Neutrophil (primary cell): ENCODE results near the gene MAP2K7.

Source experiments
- H3K27ac ChIP-seq: fragments of 200-600 bp; sonication (generic); 2 replicates; pipeline ENCODE4 v1.5.1; 2016; ENCODE audit warnings: mild to moderate bottlenecking, moderate library complexity
- H3K27me3 ChIP-seq: fragments of 200-600 bp; sonication (generic); 2 replicates; pipeline ENCODE4 v1.6.0; 2016; ENCODE audit warnings: mild to moderate bottlenecking
- H3K36me3 ChIP-seq: fragments of 200-600 bp; sonication (generic); 2 replicates; pipeline ENCODE4 v1.5.1; 2017
- H3K4me1 ChIP-seq, 2 experiments: fragments of 200-600 bp in 1 of 2; sonication (generic) in 1 of 2; 1 replicate in 1 of 2; 2 replicates in 1 of 2; pipeline versions ENCODE4 v1.5.1 to v1.6.1; 2013 to 2016; ENCODE audit warnings: low read depth in 1 of 2, low read length in 1 of 2, mild to moderate bottlenecking in 1 of 2, moderate library complexity in 1 of 2; ENCODE audit not compliant: control insufficient read depth in 1 of 2, insufficient read depth in 1 of 2
- H3K4me3 ChIP-seq, 2 experiments: fragments of 200-600 bp in 1 of 2; sonication (generic) in 1 of 2; 1 replicate in 1 of 2; 2 replicates in 1 of 2; pipeline ENCODE4 v1.5.1; 2013 to 2016; ENCODE audit warnings: low read depth in 1 of 2, low read length in 1 of 2, mild to moderate bottlenecking in 1 of 2, moderate library complexity in 1 of 2
- H3K9me3 ChIP-seq: fragments of 200-600 bp; sonication (generic); 2 replicates; pipeline ENCODE4 v1.5.1; 2016
- TF ChIP-seq, protein P1 (sequence below): fragments of 200-600 bp; sonication (generic); IDR thresholded peaks from 2 replicates; pipeline ENCODE4 v1.5.1; 2016; ENCODE audit warnings: antibody characterized with exemption

The MAP2K7 gene

DNA sequence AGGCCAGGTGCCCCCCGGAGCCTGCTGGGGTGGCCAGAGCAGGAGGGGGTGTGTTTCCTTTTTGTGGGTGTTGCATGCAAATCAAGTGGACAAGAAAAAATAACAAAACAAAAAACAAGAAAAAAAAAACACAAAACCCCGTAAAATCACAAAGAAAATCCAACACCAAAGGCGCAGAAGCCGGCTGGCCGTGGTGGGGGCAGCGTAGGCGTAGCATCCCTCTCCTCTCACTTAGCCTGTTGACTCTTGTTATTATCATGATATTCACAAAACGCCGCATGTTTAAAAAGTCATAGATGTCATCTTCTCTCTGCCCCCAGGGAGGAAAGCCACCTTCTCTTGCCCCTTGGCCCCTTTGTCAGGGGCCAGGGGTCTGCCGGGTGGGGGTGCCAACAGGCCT, 10.0 kb downstream of the MAP2K7 start:
- peaks cover 48% of the 10 kb centered on the region for H3K36me3 ChIP-seq
- no peak overlapping the region for H3K4me3 ChIP-seq
- TF ChIP-seq, protein P1, sequence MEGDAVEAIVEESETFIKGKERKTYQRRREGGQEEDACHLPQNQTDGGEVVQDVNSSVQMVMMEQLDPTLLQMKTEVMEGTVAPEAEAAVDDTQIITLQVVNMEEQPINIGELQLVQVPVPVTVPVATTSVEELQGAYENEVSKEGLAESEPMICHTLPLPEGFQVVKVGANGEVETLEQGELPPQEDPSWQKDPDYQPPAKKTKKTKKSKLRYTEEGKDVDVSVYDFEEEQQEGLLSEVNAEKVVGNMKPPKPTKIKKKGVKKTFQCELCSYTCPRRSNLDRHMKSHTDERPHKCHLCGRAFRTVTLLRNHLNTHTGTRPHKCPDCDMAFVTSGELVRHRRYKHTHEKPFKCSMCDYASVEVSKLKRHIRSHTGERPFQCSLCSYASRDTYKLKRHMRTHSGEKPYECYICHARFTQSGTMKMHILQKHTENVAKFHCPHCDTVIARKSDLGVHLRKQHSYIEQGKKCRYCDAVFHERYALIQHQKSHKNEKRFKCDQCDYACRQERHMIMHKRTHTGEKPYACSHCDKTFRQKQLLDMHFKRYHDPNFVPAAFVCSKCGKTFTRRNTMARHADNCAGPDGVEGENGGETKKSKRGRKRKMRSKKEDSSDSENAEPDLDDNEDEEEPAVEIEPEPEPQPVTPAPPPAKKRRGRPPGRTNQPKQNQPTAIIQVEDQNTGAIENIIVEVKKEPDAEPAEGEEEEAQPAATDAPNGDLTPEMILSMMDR: no peak
- no peaks in the 10 kb centered on the region for H3K9me3 ChIP-seq
- H3K27me3 ChIP-seq: peaks cover 50% of the 10 kb centered on the region
- H3K4me1 ChIP-seq: peaks cover 17 to 27% of the 10 kb centered on the region in 2 experiments
- no peak overlapping the region for H3K27ac ChIP-seq

DNA sequence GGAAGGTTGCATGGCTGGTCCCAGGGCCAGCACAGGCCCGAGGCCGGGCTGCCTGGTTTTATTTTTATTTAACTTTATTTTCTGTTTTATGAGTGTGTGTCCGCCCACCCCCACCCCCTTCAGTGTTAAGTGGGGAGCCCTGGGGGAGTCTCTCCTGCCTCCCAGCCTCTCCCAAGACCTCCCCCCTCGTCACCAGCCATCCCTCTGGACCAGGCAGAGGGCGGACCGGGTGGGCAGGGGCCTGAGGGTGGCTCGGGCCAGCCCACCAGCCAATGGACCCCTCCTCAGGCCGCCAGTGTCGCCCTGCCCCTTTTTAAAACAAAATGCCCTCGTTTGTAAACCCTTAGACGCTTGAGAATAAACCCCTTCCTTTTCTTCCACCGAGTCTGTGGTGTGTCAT, 10.4 kb downstream of the MAP2K7 start:
- Histone ChIP-seq H3K27ac (no peak overlapping the region), H3K9me3 (no peaks in the 10 kb centered on the region), H3K4me1 (peaks cover 17 to 27% of the 10 kb centered on the region in 2 experiments), H3K4me3 (no peak overlapping the region), H3K36me3 (peaks cover 44% of the 10 kb centered on the region), H3K27me3 (peaks cover 55% of the 10 kb centered on the region)
- TF ChIP-seq, protein P1: no peak

DNA sequence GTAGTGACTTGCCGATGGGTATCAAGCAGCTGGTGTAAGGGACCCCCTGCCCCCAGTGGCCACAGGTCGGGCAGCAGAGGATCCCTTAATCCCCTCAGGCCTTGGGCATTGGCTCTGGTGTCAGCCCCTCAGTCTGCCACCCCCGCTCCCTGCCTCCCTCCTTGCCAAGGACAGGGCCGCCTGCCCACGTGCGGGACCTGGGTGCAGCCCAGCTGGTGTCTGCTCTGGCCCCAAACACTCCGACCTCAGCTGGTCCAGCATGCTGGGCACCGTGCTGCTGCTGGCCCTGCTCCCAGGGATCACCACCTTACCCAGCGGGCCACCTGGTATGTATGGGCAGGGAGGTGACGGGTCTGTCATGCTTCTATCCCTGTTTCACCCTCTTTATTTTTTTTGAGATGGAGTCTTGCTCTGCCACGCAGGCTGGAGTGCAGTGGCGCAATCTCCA, 10.9 kb downstream of the MAP2K7 start, which contains the start of gene TGFBR3L:
Gene TGFBR3L, plus strand, starts transcription at position 233 of the 448 bp plus-strand sequence.
- TF ChIP-seq, protein P1: no peak
- peaks cover 39% of the 10 kb centered on the region for H3K36me3 ChIP-seq
- H3K4me1 ChIP-seq: peaks cover 20 to 31% of the 10 kb centered on the region in 2 experiments
- peaks cover 60% of the 10 kb centered on the region for H3K27me3 ChIP-seq
- no peak within 1 kb of the TSS for H3K4me3 ChIP-seq
- H3K9me3 ChIP-seq: no peaks in the 10 kb centered on the region
- H3K27ac ChIP-seq: no peak within 1 kb of the TSS

DNA sequence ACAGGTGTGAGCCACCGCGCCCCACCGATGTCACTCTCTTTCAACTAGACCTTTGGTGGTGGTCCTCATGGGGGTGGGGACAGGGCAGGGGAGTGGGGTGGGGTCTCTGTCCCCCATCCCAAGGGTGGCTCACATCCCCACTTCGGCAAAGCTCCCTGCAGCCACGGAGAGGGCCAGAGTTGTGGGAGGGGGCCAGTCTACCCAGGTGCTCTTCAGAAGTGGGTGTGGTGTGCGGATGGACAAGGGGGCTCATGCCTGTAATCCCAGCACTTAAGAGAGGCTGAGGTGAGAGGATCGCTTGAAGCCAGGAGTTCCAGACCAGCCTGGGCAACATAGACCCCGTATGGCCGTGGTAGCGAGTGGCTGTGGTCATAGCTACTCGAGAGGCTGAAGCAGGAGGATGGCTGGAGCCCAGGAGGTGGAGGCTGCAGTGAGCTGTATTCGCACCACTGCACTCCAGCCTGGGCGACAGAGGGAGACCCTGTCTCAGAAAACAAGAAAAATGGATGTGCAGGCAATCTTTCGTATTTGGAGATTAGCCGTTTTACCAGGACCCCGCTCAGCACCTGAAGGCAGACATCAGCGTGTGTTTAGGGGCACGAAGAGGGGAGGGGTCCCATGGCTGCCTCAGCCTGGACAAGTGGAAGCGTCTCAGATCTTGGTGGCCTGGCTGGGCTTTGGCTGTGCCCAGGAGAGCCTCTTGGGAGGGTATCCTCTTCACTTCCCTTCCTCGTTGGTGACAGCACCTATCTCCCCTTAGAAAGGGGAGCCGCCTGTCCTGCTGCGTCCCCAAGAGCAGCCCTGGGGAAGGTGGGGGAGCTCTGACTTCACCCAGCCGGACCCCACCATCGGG, 11.8 kb downstream of the MAP2K7 start:
- H3K9me3 ChIP-seq: no peaks in the 10 kb centered on the region
- H3K27ac ChIP-seq: no peak overlapping the region
- H3K4me1 ChIP-seq: peaks cover 25 to 39% of the 10 kb centered on the region in 2 experiments
- H3K4me3 ChIP-seq: no peak overlapping the region
- H3K27me3 ChIP-seq: peaks cover 65% of the 10 kb centered on the region
- TF ChIP-seq, protein P1: no peak
- H3K36me3 ChIP-seq: peaks cover 30% of the 10 kb centered on the region

DNA sequence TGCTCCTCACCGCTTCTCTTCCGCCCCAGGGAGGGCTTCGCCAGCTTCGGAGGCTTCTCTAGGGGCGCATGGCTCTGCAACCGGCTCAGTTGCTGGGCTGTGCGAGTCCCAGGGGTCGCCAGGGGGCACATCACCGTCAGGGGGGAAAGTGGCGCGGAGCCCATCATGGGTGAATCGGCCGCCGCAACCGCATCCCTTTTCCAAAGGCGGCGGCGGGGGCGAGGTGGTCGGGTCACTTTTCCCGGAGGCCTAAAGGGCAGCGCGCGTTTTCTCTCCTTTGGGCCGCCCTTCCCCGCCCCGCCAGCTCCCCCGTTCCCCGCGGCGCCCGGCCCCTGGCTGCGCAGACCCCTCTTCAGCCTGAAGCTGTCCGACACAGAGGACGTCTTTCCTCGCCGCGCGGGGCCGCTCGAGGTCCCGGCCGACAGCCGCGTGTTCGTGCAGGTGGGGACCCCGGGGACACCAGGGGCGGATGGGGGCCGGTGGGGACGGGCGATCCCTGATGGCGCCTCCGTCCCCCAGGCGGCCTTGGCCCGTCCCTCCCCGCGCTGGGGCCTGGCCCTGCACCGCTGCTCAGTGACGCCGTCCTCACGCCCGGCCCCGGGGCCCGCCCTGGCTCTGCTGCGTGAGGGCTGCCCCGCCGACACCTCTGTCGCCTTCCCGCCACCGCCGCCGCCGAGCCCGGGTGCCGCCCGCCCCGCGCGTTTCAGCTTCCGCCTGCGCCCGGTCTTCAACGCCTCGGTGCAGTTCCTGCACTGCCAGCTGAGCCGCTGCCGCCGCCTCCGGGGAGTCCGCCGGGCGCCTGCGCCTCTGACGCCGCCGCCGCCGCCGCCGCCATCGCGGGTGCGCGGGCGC, 12.7 kb downstream of the MAP2K7 start:
- Histone ChIP-seq H3K4me1 (peaks cover 30 to 45% of the 10 kb centered on the region in 2 experiments), H3K27me3 (peaks cover 65% of the 10 kb centered on the region), H3K4me3 (peak overlapping the region in 1 of 2 experiments; percentile 42), H3K27ac (no peak overlapping the region), H3K9me3 (no peaks in the 10 kb centered on the region), H3K36me3 (peaks cover 22% of the 10 kb centered on the region)
- TF ChIP-seq, protein P1: peak; percentile 15
